Measurements from ENCODE around the gene TCEANC.
"Not testable (repeated sequence)": the region's sequence is repeated elsewhere in the genome, so short reads cannot be mapped to it uniquely, and the experiment has no call there.

The TCEANC gene

DNA sequence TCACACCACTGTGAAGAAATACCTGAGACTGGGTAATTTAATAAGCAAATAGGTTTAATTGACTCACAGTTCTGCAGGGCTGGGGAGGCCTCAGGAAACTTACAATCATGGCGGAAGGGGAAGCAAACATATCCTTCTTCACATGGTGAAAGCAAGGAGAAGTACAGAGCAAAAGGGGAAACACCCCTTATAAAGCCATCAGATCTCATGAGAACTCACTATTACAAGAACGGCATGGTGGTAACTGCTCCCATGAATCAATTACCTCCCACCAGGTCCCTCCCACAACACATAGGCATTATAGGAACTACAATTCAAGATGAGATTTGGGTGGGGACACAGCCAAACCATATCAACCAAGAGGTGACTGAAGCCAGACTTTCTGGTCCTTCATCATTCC is 4.6 kb upstream of the TCEANC start:
- not testable (repeated sequence) for H3K27me3 Mint-ChIP-seq, H3K27ac Mint-ChIP-seq

DNA sequence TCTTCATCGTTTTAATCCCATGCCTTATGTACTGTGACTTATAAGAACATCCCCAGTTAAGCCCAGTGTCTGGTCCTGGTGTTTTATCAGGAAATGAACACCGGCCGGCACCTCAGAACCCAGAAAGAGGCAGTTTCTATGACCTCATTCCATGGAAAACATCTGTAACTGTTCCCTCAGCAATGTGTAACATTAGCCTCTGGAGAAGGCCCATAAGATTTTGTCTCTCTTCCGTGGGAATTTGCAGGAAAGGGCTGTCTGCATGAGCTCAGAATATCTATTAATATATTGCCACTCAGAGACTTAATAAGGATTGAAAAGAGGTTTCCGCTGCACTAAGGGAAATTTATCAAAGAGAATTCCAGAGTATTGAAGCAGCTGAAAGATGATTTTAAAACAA is 3.1 kb upstream of the TCEANC start:
- H3K9me3 Mint-ChIP-seq (ENCODE audit: low read depth), result no peaks in the 10 kb centered on the region

More for the DNA sequence above, 4.6 kb upstream of the TCEANC start:
- H3K4me1 Mint-ChIP-seq (ENCODE audit: low read depth); H3K9me3 Mint-ChIP-seq (ENCODE audit: low read depth); H3K36me3 Mint-ChIP-seq; H3K4me3 Mint-ChIP-seq: not testable (repeated sequence)

DNA sequence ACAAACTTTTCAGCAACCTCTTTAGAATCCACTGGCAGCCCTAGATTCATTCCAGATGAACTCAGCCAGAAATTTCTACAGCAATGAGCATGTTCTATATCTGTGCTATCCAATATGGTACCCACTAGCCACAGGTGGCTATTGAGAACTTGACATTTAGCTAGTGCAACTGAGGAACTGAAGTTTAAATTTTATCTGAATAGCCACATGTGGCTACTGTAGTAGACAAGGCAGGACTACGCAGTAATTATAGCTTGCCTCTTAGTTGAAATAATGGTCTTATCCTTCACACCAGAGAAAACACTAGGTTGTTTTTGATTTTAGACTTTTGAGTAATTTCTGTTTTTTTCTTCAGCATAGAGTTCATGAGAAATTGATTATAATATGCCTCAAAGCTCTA is 2.6 kb upstream of the TCEANC start:
- Mint-ChIP-seq H3K4me1 (ENCODE audit: low read depth) (peaks cover 19% of the 10 kb centered on the region), H3K27ac (no peak overlapping the region), H3K27me3 (no peaks in the 10 kb centered on the region), H3K4me3 (no peak overlapping the region), H3K9me3 (ENCODE audit: low read depth) (no peaks in the 10 kb centered on the region), H3K36me3 (no peaks in the 10 kb centered on the region)

More for the DNA sequence above, 3.1 kb upstream of the TCEANC start:
- no peak overlapping the region for H3K4me3 Mint-ChIP-seq
- H3K4me1 Mint-ChIP-seq (ENCODE audit: low read depth), result peaks cover 14% of the 10 kb centered on the region
- H3K27me3 Mint-ChIP-seq, result no peaks in the 10 kb centered on the region
- no peak overlapping the region for H3K27ac Mint-ChIP-seq
- no peaks in the 10 kb centered on the region for H3K36me3 Mint-ChIP-seq

DNA sequence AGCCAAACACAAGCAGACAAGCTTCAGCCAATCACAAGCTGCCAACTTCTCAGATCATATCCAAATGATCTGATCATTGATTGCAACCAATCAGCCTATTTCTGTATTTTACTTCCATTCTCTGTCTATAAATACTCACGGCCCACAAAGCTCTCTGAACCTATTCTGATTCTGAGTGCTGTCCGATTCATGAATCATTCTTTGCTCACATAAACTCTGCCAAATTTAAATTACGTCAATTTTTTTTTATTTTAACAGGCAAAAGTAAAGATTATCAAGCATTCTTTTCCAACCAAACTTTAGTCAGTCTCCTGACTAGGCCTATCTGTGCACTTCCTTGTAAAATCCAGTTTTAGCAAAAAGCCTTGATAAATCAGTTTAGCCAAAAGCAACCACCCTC is 1.8 kb upstream of the TCEANC start:
- peaks cover 16% of the 10 kb centered on the region for H3K4me1 Mint-ChIP-seq (ENCODE audit: low read depth)
- H3K36me3 Mint-ChIP-seq, result no peaks in the 10 kb centered on the region
- no peaks in the 10 kb centered on the region for H3K9me3 Mint-ChIP-seq (ENCODE audit: low read depth)
- no peak overlapping the region for H3K27ac Mint-ChIP-seq
- H3K4me3 Mint-ChIP-seq, result no peak overlapping the region
- H3K27me3 Mint-ChIP-seq, result no peaks in the 10 kb centered on the region

DNA sequence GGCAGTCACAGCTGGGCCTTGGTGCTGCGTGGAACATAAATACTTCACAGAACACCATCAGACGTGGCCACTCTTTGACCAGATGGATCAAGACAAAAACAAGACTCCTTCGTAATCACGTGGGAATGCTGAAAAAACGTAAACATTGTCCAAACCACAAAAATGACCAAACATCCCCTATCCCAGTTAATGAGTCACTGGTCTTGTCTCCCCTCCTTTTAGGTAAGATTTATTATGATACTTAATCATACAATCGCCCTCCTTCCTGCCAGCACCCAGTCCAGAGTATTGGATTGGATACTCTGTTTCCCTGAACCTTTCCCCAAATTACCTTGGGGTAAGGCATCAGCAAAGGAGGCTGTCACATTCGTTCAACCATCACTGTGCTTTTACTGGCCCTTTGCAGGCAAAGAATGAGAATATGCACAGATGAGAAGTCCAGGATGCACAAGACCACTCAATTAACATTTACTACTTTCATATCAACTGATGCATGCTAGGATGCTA is 601 bp upstream of the TCEANC start:
- Mint-ChIP-seq H3K4me3 (peak overlapping the region; percentile 89), H3K4me1 (ENCODE audit: low read depth) (peaks cover 14% of the 10 kb centered on the region), H3K36me3 (no peaks in the 10 kb centered on the region), H3K9me3 (ENCODE audit: low read depth) (no peaks in the 10 kb centered on the region), H3K27ac (peak overlapping the region; percentile 90), H3K27me3 (no peaks in the 10 kb centered on the region)

DNA sequence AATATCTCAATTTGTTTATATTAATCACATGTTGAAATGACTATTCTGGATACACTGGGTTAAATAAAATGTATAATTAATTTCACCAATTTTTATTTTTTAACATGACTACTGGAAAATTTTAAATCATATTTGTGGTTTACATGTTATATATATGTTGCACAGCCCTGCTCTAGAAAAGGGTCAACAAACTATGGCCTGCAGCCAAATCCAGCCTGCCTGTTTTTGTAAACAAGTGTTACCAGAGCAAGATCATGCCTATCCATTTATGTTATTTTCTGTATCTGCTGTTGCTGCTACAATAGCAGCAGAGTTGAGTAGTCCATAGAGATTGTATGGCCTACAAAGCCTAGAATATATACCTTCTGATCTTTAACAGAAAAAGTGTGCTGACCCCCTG is 1.2 kb downstream of the TCEANC start:
- Mint-ChIP-seq H3K27me3 (no peaks in the 10 kb centered on the region), H3K4me3 (peak overlapping the region; percentile 89), H3K27ac (peak overlapping the region; percentile 90), H3K9me3 (ENCODE audit: low read depth) (no peaks in the 10 kb centered on the region), H3K36me3 (no peaks in the 10 kb centered on the region), H3K4me1 (ENCODE audit: low read depth) (peaks cover 16% of the 10 kb centered on the region)

DNA sequence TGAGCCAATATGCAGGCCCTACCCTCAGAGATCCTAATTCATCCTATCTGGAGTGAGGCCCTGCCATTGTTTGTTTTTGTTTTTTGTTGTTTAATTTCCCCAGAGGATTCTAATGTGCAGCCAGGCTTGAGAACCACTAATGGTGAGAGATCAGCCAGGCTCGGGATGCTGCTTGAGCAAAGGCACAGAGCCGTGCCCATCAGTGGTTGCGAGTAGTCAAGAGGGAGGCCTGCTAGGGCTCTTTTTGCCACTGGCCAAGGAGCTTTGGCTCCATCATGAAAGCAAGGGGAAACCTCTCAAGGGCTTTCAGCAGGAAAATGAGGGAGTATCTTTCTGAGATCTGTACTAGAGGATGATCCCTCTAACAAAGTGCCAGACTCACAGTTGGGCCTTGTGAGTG is 2.7 kb downstream of the TCEANC start:
- Mint-ChIP-seq H3K4me1 (ENCODE audit: low read depth) (peaks cover 17% of the 10 kb centered on the region), H3K4me3 (no peak overlapping the region), H3K27me3 (no peaks in the 10 kb centered on the region), H3K36me3 (peaks cover 3% of the 10 kb centered on the region), H3K9me3 (ENCODE audit: low read depth) (no peaks in the 10 kb centered on the region), H3K27ac (peak overlapping the region; percentile 19)

DNA sequence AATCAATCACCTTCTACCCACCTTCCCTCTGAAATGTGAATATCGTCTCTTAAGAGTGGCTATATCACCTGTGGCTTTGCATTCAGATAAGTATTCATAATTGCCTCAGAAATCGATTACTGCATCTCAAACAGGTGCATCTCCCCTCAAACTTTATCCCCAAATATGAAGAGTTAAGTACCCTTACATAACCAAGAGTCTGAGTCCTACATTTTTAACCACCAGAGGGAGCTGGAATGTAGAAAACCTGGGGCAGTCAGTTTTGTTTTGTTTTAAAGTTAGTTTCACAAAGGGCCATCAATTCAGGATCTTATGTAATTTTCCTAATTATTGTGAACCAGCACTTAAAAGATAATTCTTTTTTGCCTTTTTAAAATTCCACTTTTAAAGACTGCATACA is 5.7 kb downstream of the TCEANC start:
- Mint-ChIP-seq H3K36me3 (peaks cover 5% of the 10 kb centered on the region), H3K27me3 (no peaks in the 10 kb centered on the region), H3K27ac (peak overlapping the region; percentile 22), H3K4me3 (no peak overlapping the region), H3K4me1 (ENCODE audit: low read depth) (peaks cover 17% of the 10 kb centered on the region), H3K9me3 (ENCODE audit: low read depth) (no peaks in the 10 kb centered on the region)

DNA sequence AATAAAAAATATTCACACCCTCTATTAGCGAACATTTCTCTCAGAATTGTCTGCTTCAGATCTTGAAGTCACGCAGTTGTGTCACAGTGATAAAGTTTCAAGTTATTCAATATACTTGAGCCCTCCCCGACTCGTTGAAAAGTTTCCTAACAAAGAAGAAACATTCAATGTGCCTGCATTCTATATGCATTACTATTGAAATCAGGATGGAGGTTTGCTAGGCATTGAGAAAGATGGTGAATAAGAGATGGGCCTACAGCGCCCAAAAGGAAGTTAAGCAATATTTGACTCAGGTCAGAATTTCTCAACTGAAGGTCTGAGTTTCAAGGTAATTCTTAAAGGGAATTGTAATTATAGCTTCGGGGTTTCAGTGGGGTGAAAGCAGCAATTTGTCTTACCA is 6.1 kb downstream of the TCEANC start:
- H3K9me3 Mint-ChIP-seq (ENCODE audit: low read depth), result no peaks in the 10 kb centered on the region
- H3K4me1 Mint-ChIP-seq (ENCODE audit: low read depth), result peaks cover 17% of the 10 kb centered on the region
- H3K27ac Mint-ChIP-seq, result peak overlapping the region; percentile 22
- H3K4me3 Mint-ChIP-seq, result no peak overlapping the region
- H3K36me3 Mint-ChIP-seq, result peaks cover 5% of the 10 kb centered on the region
- no peaks in the 10 kb centered on the region for H3K27me3 Mint-ChIP-seq

DNA sequence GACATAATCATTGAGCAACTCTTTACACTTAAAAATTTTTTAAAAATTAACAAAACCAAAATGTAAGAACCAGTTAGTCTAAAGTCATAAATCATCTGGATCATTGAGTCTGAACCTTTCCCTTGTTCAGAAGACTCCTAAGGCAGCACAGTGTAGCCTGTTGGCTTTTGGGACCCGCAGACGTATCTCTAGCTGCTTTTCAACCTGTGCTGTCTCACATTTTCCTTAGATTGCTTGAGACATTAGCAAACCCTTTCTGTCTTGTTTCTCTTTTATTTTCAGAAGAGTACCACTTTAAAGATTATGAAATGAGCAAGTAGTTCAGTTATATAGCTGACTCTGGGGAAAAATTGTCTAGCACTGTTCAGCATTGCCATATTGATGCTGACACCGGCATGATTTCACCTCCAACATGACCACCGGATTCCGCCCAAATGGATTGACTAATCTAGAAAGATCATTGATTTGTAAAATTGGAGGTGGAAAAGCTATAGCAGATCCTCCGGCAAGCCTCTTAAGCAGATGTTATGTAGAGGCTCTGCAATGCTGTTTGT is 8.9 kb downstream of the TCEANC start:
- Mint-ChIP-seq H3K4me3 (no peak overlapping the region), H3K9me3 (ENCODE audit: low read depth) (no peaks in the 10 kb centered on the region), H3K27ac (no peak overlapping the region), H3K36me3 (peaks cover 5% of the 10 kb centered on the region), H3K4me1 (ENCODE audit: low read depth) (peaks cover 9% of the 10 kb centered on the region), H3K27me3 (no peaks in the 10 kb centered on the region)

DNA sequence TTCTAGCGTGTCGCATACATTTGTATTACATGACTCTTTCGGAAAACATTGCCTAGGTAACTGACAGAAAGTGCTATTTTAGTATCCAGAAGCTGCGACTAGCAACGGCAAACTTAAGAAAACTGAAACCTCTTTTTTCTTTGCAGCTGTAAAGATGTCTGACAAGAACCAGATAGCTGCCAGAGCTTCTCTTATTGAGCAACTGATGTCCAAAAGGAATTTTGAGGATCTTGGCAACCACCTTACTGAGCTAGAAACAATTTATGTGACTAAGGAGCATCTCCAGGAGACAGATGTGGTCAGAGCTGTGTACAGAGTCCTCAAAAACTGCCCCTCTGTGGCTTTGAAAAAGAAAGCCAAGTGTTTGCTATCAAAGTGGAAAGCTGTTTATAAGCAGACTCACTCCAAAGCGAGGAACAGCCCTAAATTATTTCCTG is 9.4 kb downstream of the TCEANC start:
- Mint-ChIP-seq H3K27me3 (no peaks in the 10 kb centered on the region), H3K4me3 (no peak overlapping the region), H3K27ac (no peak overlapping the region), H3K4me1 (ENCODE audit: low read depth) (peaks cover 11% of the 10 kb centered on the region), H3K9me3 (ENCODE audit: low read depth) (no peaks in the 10 kb centered on the region), H3K36me3 (peaks cover 5% of the 10 kb centered on the region)

DNA sequence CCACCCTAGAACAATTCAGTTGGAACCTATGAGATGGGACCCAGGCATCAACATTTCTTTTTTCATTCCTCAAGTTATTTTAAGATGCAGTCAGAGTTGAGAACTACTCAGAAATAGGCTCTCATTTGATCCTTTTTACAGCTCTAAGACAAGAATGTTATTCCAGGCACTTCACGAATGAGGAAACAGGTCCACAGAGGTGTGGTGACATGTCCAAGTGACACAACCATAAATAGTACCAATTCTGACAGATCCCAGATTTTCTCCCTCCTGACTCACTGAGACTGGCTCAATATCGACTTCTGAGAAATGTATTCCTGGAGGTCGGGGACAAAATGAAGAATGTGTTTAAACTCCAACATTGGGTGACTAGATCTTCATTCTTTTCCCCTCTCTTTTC is 11.1 kb downstream of the TCEANC start:
- Mint-ChIP-seq H3K36me3 (peaks cover 5% of the 10 kb centered on the region), H3K27me3 (no peaks in the 10 kb centered on the region), H3K27ac (no peak overlapping the region), H3K9me3 (ENCODE audit: low read depth) (no peaks in the 10 kb centered on the region), H3K4me3 (no peak overlapping the region), H3K4me1 (ENCODE audit: low read depth) (peaks cover 8% of the 10 kb centered on the region)

DNA sequence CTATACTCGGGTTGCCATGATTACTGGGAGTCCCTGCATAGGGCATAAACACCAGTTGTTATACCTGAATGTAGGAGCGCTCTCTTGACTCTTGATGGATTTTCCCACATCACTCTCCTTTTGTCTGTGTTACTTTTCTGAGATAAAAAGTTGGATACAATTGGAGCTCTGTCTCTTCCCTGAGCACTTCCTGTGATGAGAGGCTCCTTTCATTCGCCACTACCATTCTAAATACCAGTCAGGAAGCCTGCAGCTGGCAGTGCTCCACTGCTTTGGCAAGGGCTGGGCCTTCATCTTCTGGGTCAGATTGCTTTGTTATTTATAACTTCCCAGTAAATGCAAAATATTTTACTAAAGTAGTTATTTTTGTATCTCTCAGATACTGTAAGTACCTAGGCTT is 13.9 kb downstream of the TCEANC start:
- Mint-ChIP-seq H3K36me3 (peaks cover 5% of the 10 kb centered on the region), H3K4me3 (no peak overlapping the region), H3K27me3 (no peaks in the 10 kb centered on the region), H3K27ac (no peak overlapping the region), H3K9me3 (ENCODE audit: low read depth) (no peaks in the 10 kb centered on the region), H3K4me1 (ENCODE audit: low read depth) (peaks cover 14% of the 10 kb centered on the region)

DNA sequence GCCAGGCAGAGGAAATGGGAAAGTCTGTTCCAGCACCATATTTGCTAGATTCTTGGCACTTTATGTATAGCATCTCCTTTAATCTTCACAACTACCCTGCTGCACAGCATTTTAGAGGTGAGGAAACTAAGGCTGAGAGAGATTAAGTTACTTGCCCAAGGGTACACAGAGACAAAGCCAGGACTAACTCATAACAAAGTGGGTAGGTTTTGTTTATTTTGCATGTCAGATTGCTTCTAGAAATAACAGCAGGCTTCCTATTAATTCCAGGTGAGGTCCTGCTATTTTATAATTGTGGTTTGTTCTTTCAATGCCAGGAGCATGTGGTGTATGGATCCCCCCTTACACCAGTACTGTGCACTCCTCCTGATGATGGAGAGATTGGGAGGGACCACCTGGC is 15.0 kb downstream of the TCEANC start:
- Mint-ChIP-seq H3K27ac (peak overlapping the region; percentile 64), H3K9me3 (ENCODE audit: low read depth) (no peaks in the 10 kb centered on the region), H3K4me3 (no peak overlapping the region), H3K27me3 (no peaks in the 10 kb centered on the region), H3K4me1 (ENCODE audit: low read depth) (peaks cover 14% of the 10 kb centered on the region), H3K36me3 (peaks cover 2% of the 10 kb centered on the region)

DNA sequence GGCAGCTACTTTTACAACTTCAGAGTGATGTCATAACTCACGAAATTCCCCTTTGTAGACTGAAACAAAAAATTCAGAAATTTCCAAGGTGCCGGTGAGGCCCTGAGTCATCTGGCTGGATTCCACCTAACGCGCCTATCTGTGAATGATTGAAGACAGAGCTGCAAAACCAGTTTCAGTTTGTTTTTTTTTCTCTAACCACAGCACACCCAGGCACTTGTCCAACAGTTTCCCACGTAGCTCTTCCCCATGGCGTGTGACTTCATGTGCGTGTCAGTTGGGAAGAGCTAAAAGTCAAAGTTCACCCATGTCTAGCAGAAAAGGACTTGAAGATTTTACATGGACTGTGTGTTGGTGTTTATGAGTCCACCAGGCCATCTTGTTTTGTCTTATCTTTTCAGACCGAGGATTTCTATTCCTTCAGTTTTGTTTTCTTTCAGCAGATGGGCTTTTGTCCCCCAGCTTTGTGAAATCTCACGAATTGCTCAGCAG is 16.4 kb downstream of the TCEANC start:
- no peaks in the 10 kb centered on the region for H3K9me3 Mint-ChIP-seq (ENCODE audit: low read depth)
- H3K4me3 Mint-ChIP-seq, result peak overlapping the region; percentile 51
- peaks cover 2% of the 10 kb centered on the region for H3K36me3 Mint-ChIP-seq
- H3K27me3 Mint-ChIP-seq, result no peaks in the 10 kb centered on the region
- peaks cover 14% of the 10 kb centered on the region for H3K4me1 Mint-ChIP-seq (ENCODE audit: low read depth)
- H3K27ac Mint-ChIP-seq, result peak overlapping the region; percentile 91

DNA sequence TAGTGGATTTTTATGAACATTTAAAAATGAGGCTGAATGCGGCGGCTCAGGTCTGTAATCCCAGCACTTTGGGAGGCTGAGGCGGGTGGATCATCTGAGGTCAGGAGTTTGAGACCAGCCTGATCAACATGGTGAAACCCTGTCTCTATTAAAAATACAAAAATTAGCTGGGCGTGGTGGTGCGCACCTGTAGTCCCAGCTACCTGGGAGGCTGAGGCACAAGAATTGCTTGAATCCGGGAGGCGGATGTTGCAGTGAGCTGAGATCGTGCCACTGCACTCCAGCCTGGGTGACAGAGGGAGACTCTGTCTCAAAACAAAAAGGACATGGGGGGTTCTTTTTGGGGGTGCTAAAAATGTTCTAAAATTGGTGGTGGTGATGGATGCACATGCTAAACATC is 16.8 kb downstream of the TCEANC start:
- not testable (repeated sequence) for H3K27me3 Mint-ChIP-seq; H3K9me3 Mint-ChIP-seq (ENCODE audit: low read depth); H3K36me3 Mint-ChIP-seq
- Mint-ChIP-seq H3K4me1 (ENCODE audit: low read depth) (peaks cover 14% of the 10 kb centered on the region), H3K4me3 (peak overlapping the region; percentile 51), H3K27ac (peak overlapping the region; percentile 91)
